ENCODE measurements around the gene STK17B. TPM values are rescaled to one million over a fixed set of nuclear protein-coding genes. Genes with fewer than 3 reads are reported as not detected.

STK17B gene
- total and polyA plus RNA-seq, 2 of the 13 experiments (the other 11 are each of a cell fraction or from before 2014, with no cell fraction given) = 1.6 to 4.5 TPM

DNA sequence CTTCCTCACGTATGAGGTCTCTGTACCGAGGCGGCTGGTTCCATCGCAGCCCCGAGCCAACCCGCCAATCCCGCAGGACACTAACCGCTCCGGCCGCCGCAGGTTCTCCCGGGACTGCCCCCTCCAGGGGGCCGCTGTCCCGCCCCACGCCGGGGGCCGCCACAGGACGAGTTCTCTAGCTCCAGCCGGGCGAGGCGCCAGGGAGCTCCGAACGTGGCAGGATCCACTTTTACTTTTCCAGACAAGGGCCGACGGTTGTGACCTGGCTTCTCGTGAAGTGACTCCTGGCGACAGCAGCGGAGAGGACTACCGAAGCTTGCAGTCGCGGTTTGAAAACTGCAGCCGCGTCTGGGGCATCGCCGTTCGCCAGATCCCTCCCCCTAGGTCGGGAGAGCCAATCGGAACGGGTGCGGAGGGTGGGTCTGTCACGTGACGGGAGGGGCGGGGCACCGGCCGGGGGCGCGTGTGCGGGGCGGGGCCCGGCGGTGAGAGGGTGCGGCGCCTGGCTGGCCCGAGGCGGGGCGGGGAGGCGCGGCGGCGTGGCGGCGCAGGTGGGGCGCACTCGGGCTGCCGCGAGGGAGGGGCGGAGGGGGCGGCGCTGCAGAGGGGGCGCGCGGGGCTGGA, at the start of gene STK17B (continued):
- TF ChIP-seq FOXA1 (IDR thresholded peaks at IDR 0.05) (no peak), FOXA1 (CRISPR knock-in tag; IDR thresholded peaks at IDR 0.05) (no peak), ZNF879 (CRISPR knock-in tag; IDR thresholded peaks at IDR 0.05) (no peak), CBX5 (CRISPR knock-in tag; IDR thresholded peaks at IDR 0.05; ENCODE audit: borderline replicate concordance) (peak; percentile 57; the same call in 1 of the 2 replicates), ZNF326 (CRISPR knock-in tag; IDR thresholded peaks at IDR 0.05; ENCODE audit: borderline replicate concordance) (no peak), RBFOX2 (IDR thresholded peaks at IDR 0.05; ENCODE audit: low read depth, low read length) (peak; percentile 44; the same call in 1 of the 2 replicates), CREB1 (IDR thresholded peaks at IDR 0.05) (peak; percentile 38; the same call in 1 of the 2 replicates), CREB1 (CRISPR knock-in tag; IDR thresholded peaks at IDR 0.05) (no peak), GTF3A (CRISPR knock-in tag; conservative IDR thresholded peaks at IDR 0.05) (no peak), SMAD9 (CRISPR knock-in tag; IDR thresholded peaks at IDR 0.05) (no peak), SRSF1 (optimal IDR thresholded peaks at IDR 0.05; ENCODE audit: low read depth, low read length) (no peak), ZEB1 (IDR thresholded peaks at IDR 0.05; ENCODE audit: insufficient replicate concordance, low read depth) (peak; percentile 36), KDM2A (CRISPR knock-in tag; IDR thresholded peaks at IDR 0.05; ENCODE audit: borderline replicate concordance, low read depth) (no peak; the same call in 1 of the 2 replicates), TEAD3 (CRISPR knock-in tag; optimal IDR thresholded peaks at IDR 0.05; ENCODE audit: borderline replicate concordance) (no peak), FOXA3 (CRISPR knock-in tag; IDR thresholded peaks at IDR 0.05) (no peak), TEAD2 (CRISPR knock-in tag; IDR thresholded peaks at IDR 0.05) (no peak)
- TF ChIP-seq, protein P1, sequence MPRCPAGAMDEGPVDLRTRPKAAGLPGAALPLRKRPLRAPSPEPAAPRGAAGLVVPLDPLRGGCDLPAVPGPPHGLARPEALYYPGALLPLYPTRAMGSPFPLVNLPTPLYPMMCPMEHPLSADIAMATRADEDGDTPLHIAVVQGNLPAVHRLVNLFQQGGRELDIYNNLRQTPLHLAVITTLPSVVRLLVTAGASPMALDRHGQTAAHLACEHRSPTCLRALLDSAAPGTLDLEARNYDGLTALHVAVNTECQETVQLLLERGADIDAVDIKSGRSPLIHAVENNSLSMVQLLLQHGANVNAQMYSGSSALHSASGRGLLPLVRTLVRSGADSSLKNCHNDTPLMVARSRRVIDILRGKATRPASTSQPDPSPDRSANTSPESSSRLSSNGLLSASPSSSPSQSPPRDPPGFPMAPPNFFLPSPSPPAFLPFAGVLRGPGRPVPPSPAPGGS (CRISPR knock-in tag; IDR thresholded peaks at IDR 0.05) = no peak
- TF ChIP-seq, protein P2, sequence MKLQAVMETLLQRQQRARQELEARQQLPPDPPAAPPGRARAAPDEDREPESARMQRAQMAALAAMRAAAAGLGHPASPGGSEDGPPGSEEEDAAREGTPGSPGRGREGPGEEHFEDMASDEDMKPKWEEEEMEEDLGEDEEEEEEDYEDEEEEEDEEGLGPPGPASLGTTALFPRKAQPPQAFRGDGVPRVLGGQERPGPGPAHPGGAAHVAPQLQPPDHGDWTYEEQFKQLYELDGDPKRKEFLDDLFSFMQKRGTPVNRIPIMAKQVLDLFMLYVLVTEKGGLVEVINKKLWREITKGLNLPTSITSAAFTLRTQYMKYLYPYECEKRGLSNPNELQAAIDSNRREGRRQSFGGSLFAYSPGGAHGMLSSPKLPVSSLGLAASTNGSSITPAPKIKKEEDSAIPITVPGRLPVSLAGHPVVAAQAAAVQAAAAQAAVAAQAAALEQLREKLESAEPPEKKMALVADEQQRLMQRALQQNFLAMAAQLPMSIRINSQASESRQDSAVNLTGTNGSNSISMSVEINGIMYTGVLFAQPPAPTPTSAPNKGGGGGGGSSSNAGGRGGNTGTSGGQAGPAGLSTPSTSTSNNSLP (IDR thresholded peaks at IDR 0.05; ENCODE audit: low read depth, low read length) = no peak
- TF ChIP-seq, protein P3, sequence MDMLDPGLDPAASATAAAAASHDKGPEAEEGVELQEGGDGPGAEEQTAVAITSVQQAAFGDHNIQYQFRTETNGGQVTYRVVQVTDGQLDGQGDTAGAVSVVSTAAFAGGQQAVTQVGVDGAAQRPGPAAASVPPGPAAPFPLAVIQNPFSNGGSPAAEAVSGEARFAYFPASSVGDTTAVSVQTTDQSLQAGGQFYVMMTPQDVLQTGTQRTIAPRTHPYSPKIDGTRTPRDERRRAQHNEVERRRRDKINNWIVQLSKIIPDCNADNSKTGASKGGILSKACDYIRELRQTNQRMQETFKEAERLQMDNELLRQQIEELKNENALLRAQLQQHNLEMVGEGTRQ (IDR thresholded peaks at IDR 0.05; ENCODE audit: low read depth, low read length) = peak; percentile 92
- TF ChIP-seq, protein P3 (CRISPR knock-in tag; IDR thresholded peaks at IDR 0.05; ENCODE audit: borderline replicate concordance) = peak; percentile 81; the same call in 1 of the 2 replicates
- TF ChIP-seq, protein P4, sequence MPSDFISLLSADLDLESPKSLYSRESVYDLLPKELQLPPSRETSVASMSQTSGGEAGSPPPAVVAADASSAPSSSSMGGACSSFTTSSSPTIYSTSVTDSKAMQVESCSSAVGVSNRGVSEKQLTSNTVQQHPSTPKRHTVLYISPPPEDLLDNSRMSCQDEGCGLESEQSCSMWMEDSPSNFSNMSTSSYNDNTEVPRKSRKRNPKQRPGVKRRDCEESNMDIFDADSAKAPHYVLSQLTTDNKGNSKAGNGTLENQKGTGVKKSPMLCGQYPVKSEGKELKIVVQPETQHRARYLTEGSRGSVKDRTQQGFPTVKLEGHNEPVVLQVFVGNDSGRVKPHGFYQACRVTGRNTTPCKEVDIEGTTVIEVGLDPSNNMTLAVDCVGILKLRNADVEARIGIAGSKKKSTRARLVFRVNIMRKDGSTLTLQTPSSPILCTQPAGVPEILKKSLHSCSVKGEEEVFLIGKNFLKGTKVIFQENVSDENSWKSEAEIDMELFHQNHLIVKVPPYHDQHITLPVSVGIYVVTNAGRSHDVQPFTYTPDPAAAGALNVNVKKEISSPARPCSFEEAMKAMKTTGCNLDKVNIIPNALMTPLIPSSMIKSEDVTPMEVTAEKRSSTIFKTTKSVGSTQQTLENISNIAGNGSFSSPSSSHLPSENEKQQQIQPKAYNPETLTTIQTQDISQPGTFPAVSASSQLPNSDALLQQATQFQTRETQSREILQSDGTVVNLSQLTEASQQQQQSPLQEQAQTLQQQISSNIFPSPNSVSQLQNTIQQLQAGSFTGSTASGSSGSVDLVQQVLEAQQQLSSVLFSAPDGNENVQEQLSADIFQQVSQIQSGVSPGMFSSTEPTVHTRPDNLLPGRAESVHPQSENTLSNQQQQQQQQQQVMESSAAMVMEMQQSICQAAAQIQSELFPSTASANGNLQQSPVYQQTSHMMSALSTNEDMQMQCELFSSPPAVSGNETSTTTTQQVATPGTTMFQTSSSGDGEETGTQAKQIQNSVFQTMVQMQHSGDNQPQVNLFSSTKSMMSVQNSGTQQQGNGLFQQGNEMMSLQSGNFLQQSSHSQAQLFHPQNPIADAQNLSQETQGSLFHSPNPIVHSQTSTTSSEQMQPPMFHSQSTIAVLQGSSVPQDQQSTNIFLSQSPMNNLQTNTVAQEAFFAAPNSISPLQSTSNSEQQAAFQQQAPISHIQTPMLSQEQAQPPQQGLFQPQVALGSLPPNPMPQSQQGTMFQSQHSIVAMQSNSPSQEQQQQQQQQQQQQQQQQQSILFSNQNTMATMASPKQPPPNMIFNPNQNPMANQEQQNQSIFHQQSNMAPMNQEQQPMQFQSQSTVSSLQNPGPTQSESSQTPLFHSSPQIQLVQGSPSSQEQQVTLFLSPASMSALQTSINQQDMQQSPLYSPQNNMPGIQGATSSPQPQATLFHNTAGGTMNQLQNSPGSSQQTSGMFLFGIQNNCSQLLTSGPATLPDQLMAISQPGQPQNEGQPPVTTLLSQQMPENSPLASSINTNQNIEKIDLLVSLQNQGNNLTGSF (CRISPR knock-in tag; IDR thresholded peaks at IDR 0.05) = no peak; the same call in 1 of the 2 replicates

Data from HepG2 (cell line).